ENCODE data around the gene DSCAM.

DNA sequence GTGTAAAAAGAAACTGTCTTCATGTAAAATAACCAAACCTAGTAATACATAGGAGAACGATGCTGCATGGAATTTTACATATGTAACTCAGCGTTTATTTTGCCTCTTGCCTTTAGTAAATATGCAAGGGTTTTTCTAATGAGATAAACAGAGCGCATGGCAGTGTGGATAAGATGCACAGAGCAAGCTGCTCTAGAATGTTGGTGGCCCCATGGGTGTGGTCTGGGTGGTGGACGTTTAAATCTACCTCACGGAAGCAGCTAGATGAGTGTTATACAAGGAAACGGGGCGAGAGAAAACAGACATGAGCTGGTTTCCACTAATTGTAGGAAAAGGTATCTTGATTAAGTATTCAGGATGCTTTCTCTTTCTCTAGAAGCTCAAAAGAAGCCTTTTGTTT lies 205.9 kb downstream of the DSCAM start:
- no peak for TF ChIP-seq TAF1 (IDR thresholded peaks at IDR 0.05; ENCODE audit: low read depth)
- no peak for TF ChIP-seq NFIC (IDR thresholded peaks at IDR 0.05)
- TF ChIP-seq, protein P1, sequence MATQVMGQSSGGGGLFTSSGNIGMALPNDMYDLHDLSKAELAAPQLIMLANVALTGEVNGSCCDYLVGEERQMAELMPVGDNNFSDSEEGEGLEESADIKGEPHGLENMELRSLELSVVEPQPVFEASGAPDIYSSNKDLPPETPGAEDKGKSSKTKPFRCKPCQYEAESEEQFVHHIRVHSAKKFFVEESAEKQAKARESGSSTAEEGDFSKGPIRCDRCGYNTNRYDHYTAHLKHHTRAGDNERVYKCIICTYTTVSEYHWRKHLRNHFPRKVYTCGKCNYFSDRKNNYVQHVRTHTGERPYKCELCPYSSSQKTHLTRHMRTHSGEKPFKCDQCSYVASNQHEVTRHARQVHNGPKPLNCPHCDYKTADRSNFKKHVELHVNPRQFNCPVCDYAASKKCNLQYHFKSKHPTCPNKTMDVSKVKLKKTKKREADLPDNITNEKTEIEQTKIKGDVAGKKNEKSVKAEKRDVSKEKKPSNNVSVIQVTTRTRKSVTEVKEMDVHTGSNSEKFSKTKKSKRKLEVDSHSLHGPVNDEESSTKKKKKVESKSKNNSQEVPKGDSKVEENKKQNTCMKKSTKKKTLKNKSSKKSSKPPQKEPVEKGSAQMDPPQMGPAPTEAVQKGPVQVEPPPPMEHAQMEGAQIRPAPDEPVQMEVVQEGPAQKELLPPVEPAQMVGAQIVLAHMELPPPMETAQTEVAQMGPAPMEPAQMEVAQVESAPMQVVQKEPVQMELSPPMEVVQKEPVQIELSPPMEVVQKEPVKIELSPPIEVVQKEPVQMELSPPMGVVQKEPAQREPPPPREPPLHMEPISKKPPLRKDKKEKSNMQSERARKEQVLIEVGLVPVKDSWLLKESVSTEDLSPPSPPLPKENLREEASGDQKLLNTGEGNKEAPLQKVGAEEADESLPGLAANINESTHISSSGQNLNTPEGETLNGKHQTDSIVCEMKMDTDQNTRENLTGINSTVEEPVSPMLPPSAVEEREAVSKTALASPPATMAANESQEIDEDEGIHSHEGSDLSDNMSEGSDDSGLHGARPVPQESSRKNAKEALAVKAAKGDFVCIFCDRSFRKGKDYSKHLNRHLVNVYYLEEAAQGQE (IDR thresholded peaks at IDR 0.05; ENCODE audit: low read depth), result no peak
- no peak for TF ChIP-seq CREB1 (IDR thresholded peaks at IDR 0.05; ENCODE audit: low read depth)
- no peak for TF ChIP-seq CEBPB (IDR thresholded peaks at IDR 0.05)
- TF ChIP-seq YY1 (IDR thresholded peaks at IDR 0.05; ENCODE audit: low read depth), result no peak
- TF ChIP-seq EP300 (IDR thresholded peaks at IDR 0.05; ENCODE audit: borderline replicate concordance), result no peak
- TF ChIP-seq, protein P2, sequence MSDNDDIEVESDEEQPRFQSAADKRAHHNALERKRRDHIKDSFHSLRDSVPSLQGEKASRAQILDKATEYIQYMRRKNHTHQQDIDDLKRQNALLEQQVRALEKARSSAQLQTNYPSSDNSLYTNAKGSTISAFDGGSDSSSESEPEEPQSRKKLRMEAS (IDR thresholded peaks at IDR 0.05), result no peak
- no peak for TF ChIP-seq RAD21 (IDR thresholded peaks at IDR 0.05; ENCODE audit: low read depth)
- TF ChIP-seq EGR1 (IDR thresholded peaks at IDR 0.05), result no peak
- no peak for TF ChIP-seq TCF12 (IDR thresholded peaks at IDR 0.05; ENCODE audit: low read depth)
- no peak for TF ChIP-seq FOXM1 (IDR thresholded peaks at IDR 0.05; ENCODE audit: borderline replicate concordance, low read depth)

Data from Ishikawa (cell line).